ENCODE results near the gene PTPRG. TPM values are rescaled to one million over a fixed set of nuclear protein-coding genes. Genes with fewer than 3 reads are reported as not detected.

PTPRG gene
- total and polyA plus RNA-seq, 2 donors (not counting 3 experiments of a cell fraction or from before 2014, with no cell fraction given), result 8.9 to 39.1 TPM

DNA sequence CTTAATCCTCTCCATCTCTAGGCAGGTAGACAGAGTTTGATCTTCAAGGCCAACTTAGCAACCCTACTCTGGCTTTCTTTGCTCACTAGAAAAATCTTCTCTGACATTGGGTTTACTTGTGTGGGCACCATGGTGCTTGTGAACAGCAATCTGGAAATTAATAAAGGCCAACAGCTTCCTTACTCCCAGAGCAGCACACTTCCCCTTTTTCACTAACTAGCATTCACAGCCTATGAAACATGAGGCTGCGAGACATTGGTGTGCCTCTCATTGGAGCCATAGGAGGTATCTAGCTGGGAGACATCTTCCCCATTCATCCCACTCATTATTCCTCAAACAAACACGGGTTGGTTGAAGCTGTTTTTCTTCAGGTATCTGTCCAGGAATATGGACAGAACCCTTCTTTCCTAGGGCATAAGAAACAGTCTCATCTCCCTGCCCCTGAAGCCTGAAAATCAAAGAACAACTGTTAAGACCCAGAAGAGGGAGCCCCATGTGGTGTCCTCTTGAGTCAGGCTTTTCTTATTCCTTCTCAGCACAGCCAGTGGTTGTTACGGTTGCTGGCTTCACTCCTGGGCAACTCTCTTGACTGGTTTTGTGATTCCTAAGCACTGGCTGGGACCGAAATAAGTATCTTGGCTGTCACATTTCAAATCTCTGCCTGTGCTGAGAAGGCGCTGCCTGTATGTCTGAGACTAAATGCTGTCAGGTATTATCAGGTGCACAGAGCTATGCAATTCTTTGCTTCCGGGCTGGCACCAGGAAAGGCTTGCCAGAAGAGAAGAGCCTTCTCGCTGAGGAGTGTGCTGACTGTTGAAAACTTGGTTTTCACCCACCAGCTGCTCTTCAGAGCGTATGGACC lies 617.6 kb downstream of the PTPRG start:
- intact Hi-C loops (cut with micrococcal nuclease), result no loop called here
- no peak overlapping the region for H3K4me3 ChIP-seq (replicated peaks in 1 of 3; ENCODE audit: insufficient read depth in 1 of 3, low read depth in 1 of 3, low read length in 3 of 3)
- dilution Hi-C loops (cut with MboI; ENCODE audit: extremely low pct_ligation_motif_present, low sequenced_read_pairs), result no loop called here
- no peaks in the 10 kb centered on the region for H3K27me3 ChIP-seq (ENCODE audit: control insufficient read depth in 2 of 2, insufficient read depth in 2 of 2, low read length in 2 of 2)
- no peak overlapping the region for H2AFZ ChIP-seq (ENCODE audit: low read depth, low read length)
- BruUV-seq (replicated peaks), result no TSS peak
- no peak for DNase-seq (ENCODE audit: low read depth, low spot score)
- no peaks in the 10 kb centered on the region for H3K9me1 ChIP-seq (replicated peaks; ENCODE audit: control insufficient read depth, extremely low read depth, insufficient read depth, low read length)
- no peak overlapping the region for H3K27ac ChIP-seq (ENCODE audit: insufficient read depth, low read depth, low read length)
- POLR2A ChIA-PET, result no interaction called here
- CTCF ChIA-PET, result interaction anchor here (0.5 to 2.3 kb wide), 4 partner anchors 8 to 614 kb away, joined by 3 to 8 read pairs (median 4); no protein-coding TSS in a partner anchor
- no peaks in the 10 kb centered on the region for H3K9me3 ChIP-seq (replicated peaks; ENCODE audit: control insufficient read depth, insufficient read depth, low read length)
- H3K4me1 ChIP-seq (ENCODE audit: control insufficient read depth, extremely low read depth, insufficient read depth, low read length), result no peaks in the 10 kb centered on the region
- no peaks in the 10 kb centered on the region for H3K79me2 ChIP-seq (ENCODE audit: control insufficient read depth, insufficient read depth, low read length)
- FAIRE-seq, result no peak
- TF ChIP-seq MAX (IDR thresholded peaks at IDR 0.05; ENCODE audit: insufficient read depth, insufficient read length) (no peak), MYC (IDR thresholded peaks at IDR 0.05; ENCODE audit: low read depth, low read length) (no peak), POLR2A (IDR thresholded peaks at IDR 0.05; ENCODE audit: low read depth, low read length) (no peak), FOS (IDR thresholded peaks at IDR 0.05; ENCODE audit: borderline replicate concordance, insufficient read depth, low read length) (no peak), EZH2 (IDR thresholded peaks at IDR 0.05; ENCODE audit: borderline replicate concordance, low read depth, low read length, severe bottlenecking) (no peak), GATA2 (IDR thresholded peaks at IDR 0.05; ENCODE audit: insufficient read depth, insufficient read length, low read depth, low read length) (no peak), JUN (IDR thresholded peaks at IDR 0.05; ENCODE audit: borderline replicate concordance, insufficient read depth, insufficient read length, low read depth) (no peak), POLR2AphosphoS5 (IDR thresholded peaks at IDR 0.05; ENCODE audit: insufficient read depth, low read depth, low read length) (no peak)
- TF ChIP-seq, protein P1, sequence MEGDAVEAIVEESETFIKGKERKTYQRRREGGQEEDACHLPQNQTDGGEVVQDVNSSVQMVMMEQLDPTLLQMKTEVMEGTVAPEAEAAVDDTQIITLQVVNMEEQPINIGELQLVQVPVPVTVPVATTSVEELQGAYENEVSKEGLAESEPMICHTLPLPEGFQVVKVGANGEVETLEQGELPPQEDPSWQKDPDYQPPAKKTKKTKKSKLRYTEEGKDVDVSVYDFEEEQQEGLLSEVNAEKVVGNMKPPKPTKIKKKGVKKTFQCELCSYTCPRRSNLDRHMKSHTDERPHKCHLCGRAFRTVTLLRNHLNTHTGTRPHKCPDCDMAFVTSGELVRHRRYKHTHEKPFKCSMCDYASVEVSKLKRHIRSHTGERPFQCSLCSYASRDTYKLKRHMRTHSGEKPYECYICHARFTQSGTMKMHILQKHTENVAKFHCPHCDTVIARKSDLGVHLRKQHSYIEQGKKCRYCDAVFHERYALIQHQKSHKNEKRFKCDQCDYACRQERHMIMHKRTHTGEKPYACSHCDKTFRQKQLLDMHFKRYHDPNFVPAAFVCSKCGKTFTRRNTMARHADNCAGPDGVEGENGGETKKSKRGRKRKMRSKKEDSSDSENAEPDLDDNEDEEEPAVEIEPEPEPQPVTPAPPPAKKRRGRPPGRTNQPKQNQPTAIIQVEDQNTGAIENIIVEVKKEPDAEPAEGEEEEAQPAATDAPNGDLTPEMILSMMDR (IDR thresholded peaks at IDR 0.05; ENCODE audit: extremely low read depth in 1 of 2, insufficient read depth in 1 of 2, low read depth in 1 of 2, low read length in 2 of 2), result no peak
- no peaks in the 10 kb centered on the region for H4K20me1 ChIP-seq (replicated peaks; ENCODE audit: control insufficient read depth, extremely low read depth, insufficient read depth, low read length)
- H3K9ac ChIP-seq (replicated peaks; ENCODE audit: extremely low read depth, insufficient read depth, low read length), result no peak overlapping the region
- H3K36me3 ChIP-seq (ENCODE audit: control insufficient read depth in 2 of 2, extremely low read depth in 1 of 2, insufficient read depth in 2 of 2, low read length in 2 of 2), result no peaks in the 10 kb centered on the region
- H3K4me2 ChIP-seq (ENCODE audit: insufficient read depth, low read length), result no peak overlapping the region
